DOHH2 (cell line): ENCODE data around the gene CCDC170.
"Not testable (repeated sequence)": the region's sequence is repeated elsewhere in the genome, so short reads cannot be mapped to it uniquely, and the experiment has no call there.

Experiments
- H3F3A ChIP-seq: fragments of 200-600 bp; sonication (generic), shearing (Covaris generic); 2 replicates; pipeline ENCODE4 v1.6.0; 2016; ENCODE audit warnings: antibody characterized with exemption, mild to moderate bottlenecking; ENCODE audit not compliant: control insufficient read depth, insufficient read depth
- H3K27ac ChIP-seq: fragments of 200-600 bp; sonication (generic); 2 replicates; pipeline ENCODE4 v1.5.1; 2014; ENCODE audit warnings: low read depth, mild to moderate bottlenecking, low read length, moderate library complexity
- H3K27me3 ChIP-seq: fragments of 200-600 bp; sonication (generic); 2 replicates; pipeline ENCODE4 v1.6.1; 2014; ENCODE audit warnings: mild to moderate bottlenecking, low read length, mixed read lengths; ENCODE audit not compliant: control insufficient read depth
- H3K36me3 ChIP-seq: fragments of 200-600 bp; sonication (generic); 2 replicates; pipeline ENCODE4 v1.6.1; 2014; ENCODE audit warnings: mild to moderate bottlenecking, low read length, moderate library complexity, mixed read lengths; ENCODE audit not compliant: control insufficient read depth
- H3K4me1 ChIP-seq: fragments of 200-600 bp; sonication (generic); 2 replicates; pipeline ENCODE4 v1.6.1; 2014; ENCODE audit warnings: mild to moderate bottlenecking, low read length, mixed read lengths; ENCODE audit not compliant: control insufficient read depth
- H3K4me2 ChIP-seq: fragments of 200-600 bp; sonication (generic); 2 replicates; pipeline ENCODE4 v1.6.0; 2014; ENCODE audit warnings: mild to moderate bottlenecking, low read length, moderate library complexity
- H3K4me3 ChIP-seq: fragments of 200-600 bp; sonication (generic); 2 replicates; pipeline ENCODE4 v1.5.1; 2014; ENCODE audit warnings: mild to moderate bottlenecking, low read length, mixed read lengths
- H3K79me2 ChIP-seq: fragments of 200-600 bp; sonication (generic); 2 replicates; pipeline ENCODE4 v1.6.1; 2014; ENCODE audit warnings: mild to moderate bottlenecking, low read length, mixed read lengths; ENCODE audit not compliant: control insufficient read depth
- H3K9me2 ChIP-seq: fragments of 200-600 bp; sonication (generic); replicated peaks from 2 replicates; pipeline ENCODE4 v1.6.1; 2014; ENCODE audit warnings: mild to moderate bottlenecking, low read length, mixed read lengths; ENCODE audit not compliant: control insufficient read depth
- H3K9me3 ChIP-seq: fragments of 200-600 bp; sonication (generic); 2 replicates; pipeline ENCODE4 v1.6.1; 2014; ENCODE audit warnings: antibody characterized with exemption, low read length, mixed read lengths; ENCODE audit not compliant: control insufficient read depth, insufficient read depth
- H4K20me1 ChIP-seq: fragments of 200-600 bp; sonication (generic); 2 replicates; pipeline ENCODE4 v1.6.0; 2014; ENCODE audit warnings: low read depth, mild to moderate bottlenecking, antibody characterized with exemption, low read length, moderate library complexity; ENCODE audit not compliant: control insufficient read depth, insufficient read depth
- CTCF ChIP-seq: fragments of 200-600 bp; sonication (generic); IDR thresholded peaks from one replicate; pipeline ENCODE4 v1.5.1; 2014; ENCODE audit warnings: antibody characterized with exemption, mild to moderate bottlenecking, low read depth, low read length; ENCODE audit not compliant: poor library complexity, severe bottlenecking
- EZH2phosphoT487 ChIP-seq: fragments of 200-600 bp; sonication (generic); IDR thresholded peaks from 2 replicates; pipeline ENCODE4 v1.6.1; 2017; ENCODE audit warnings: borderline replicate concordance, mild to moderate bottlenecking, antibody characterized with exemption, low read length, moderate library complexity, mixed read lengths

CCDC170 gene

GRCh38 chr6:151452750-151453427, 40.9 kb upstream of the CCDC170 start:
- Histone ChIP-seq H3K27me3 (no peaks in the 10 kb centered on the region), H3K4me2 (peak overlapping the region; percentile 62), H3K27ac (peak overlapping the region; percentile 78), H3K4me3 (peak overlapping the region; percentile 76), H3K36me3 (peaks cover 28% of the 10 kb centered on the region), H3K4me1 (peaks cover 31% of the 10 kb centered on the region), H4K20me1 (no peaks in the 10 kb centered on the region), H3K9me3 (no peaks in the 10 kb centered on the region), H3F3A (no peaks in the 10 kb centered on the region), H3K9me2 (no peaks in the 10 kb centered on the region), H3K79me2 (peaks cover 75% of the 10 kb centered on the region)
- TF ChIP-seq CTCF (no peak), EZH2phosphoT487 (no peak)

GRCh38 chr6:151455751-151456398, 37.9 kb upstream of the CCDC170 start:
- Histone ChIP-seq H3K4me1 (peaks cover 31% of the 10 kb centered on the region), H3K79me2 (peaks cover 68% of the 10 kb centered on the region), H3K36me3 (peaks cover 55% of the 10 kb centered on the region), H3K4me2 (peak overlapping the region; percentile 47; the same call in 1 of the 2 replicates)
- H3K9me2 ChIP-seq, H3K27me3 ChIP-seq, H3K4me3 ChIP-seq, H3F3A ChIP-seq, H3K27ac ChIP-seq, H3K9me3 ChIP-seq, H4K20me1 ChIP-seq: not testable (repeated sequence)

GRCh38 chr6:151461673-151462072, 32.1 kb upstream of the CCDC170 start:
- Histone ChIP-seq H3K4me2 (no peak overlapping the region), H3K4me3 (no peak overlapping the region), H3K4me1 (peaks cover 27% of the 10 kb centered on the region), H3K79me2 (peaks cover 40% of the 10 kb centered on the region), H3K36me3 (peaks cover 79% of the 10 kb centered on the region), H3K9me2 (no peaks in the 10 kb centered on the region), H3K27ac (no peak overlapping the region), H4K20me1 (no peaks in the 10 kb centered on the region), H3K27me3 (no peaks in the 10 kb centered on the region), H3K9me3 (no peaks in the 10 kb centered on the region), H3F3A (no peaks in the 10 kb centered on the region)
- TF ChIP-seq CTCF = no peak
- no peak for TF ChIP-seq EZH2phosphoT487

- TF ChIP-seq CTCF (no peak), EZH2phosphoT487 (no peak)
- Histone ChIP-seq H3K27ac (no peak overlapping the region), H3K9me3 (no peaks in the 10 kb centered on the region), H3K27me3 (no peaks in the 10 kb centered on the region), H3K79me2 (peaks cover 19% of the 10 kb centered on the region), H3K4me2 (peak overlapping the region; percentile 12; the same call in 1 of the 2 replicates), H3F3A (peaks cover 7% of the 10 kb centered on the region), H3K36me3 (peaks cover 67% of the 10 kb centered on the region), H3K4me3 (no peak overlapping the region), H3K4me1 (peaks cover 28% of the 10 kb centered on the region), H3K9me2 (no peaks in the 10 kb centered on the region), H4K20me1 (no peaks in the 10 kb centered on the region)
These were observed 29.1 kb upstream of the CCDC170 start for GRCh38 chr6:151464702-151465101.
